CD1c-positive myeloid dendritic cell (primary cell): ENCODE results near the gene RYR1.
"Not testable (repeated sequence)": the region's sequence is repeated elsewhere in the genome, so short reads cannot be mapped to it uniquely, and the experiment has no call there.

Experiments
- DNase-seq: peaks from one replicate; pipeline ENCODE4 v3.0.0-alpha.2; 2016; ENCODE audit errors: extremely low spot score

The RYR1 gene

DNA sequence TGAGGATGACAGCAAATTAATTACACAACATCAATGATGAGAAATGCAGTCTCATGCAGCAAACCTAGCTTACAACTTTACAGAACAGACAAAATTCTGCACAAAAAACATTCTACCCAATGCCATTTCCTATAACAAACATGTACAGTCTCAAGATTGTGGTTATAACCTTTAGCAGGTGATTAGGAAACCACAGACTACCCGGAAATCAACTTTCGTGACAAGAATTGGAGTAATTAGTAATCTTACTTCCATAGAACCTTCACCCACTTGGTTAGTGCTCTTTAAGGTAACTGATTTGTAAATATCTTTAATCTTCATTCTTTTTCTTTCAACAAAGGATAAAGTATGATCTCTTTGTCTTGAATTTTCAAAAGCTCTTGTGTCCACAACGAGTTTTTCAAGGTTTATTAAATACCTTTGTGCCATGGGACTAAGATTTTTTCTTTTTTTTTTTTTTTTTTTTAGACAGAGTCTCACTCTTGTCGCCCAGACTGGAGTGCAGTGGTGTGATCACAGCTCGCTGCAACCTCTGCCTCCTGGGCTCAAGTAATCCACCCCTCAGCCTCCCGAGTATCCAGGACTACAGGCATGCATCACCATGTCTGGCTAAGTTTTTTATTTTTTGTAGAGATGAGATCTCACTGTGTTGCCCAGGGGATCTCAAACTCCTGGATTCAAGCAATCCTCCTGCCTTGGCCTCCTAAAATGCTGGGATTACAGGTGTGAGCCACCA lies 105.5 kb downstream of the RYR1 start:
- peak; percentile 51 for DNase-seq

DNA sequence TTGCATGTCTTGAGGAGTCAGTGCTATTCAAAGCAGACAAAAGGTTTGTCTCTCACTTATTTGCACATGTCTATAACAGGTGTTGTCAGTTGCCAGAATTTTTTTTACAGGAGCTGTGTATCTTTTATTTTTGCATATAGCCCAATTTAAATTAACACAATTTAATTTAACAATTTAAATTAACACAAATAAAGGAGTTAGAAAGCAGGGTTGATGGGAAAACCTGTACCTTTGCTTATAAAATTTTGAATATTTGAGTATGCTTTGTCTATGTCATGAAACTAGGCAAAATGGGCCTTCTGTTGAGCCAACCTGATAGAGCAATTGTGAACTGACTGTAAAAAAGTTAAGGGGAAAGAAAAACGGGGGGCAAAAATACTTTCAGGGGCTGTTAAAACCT lies 106.3 kb downstream of the RYR1 start:
- no peak for DNase-seq

DNA sequence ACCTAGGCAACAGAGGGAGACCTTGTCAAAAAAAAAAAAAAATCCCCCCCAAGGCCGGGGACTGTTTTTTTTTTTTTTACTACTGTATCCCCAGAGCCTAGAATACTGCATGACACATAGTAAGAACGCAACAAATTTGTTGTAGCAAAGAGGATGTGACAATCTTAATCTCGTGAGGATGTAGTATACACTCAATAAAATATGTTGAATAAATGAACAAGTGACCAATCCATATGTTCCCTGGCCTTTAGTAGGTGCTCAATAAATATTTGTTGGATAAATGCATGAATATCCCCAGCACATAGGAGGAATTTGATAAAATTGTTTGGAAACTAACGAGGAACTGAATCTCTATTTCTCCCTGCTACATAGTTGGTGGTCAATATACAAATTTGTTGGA lies 108.5 kb downstream of the RYR1 start:
- no peak for DNase-seq

DNA sequence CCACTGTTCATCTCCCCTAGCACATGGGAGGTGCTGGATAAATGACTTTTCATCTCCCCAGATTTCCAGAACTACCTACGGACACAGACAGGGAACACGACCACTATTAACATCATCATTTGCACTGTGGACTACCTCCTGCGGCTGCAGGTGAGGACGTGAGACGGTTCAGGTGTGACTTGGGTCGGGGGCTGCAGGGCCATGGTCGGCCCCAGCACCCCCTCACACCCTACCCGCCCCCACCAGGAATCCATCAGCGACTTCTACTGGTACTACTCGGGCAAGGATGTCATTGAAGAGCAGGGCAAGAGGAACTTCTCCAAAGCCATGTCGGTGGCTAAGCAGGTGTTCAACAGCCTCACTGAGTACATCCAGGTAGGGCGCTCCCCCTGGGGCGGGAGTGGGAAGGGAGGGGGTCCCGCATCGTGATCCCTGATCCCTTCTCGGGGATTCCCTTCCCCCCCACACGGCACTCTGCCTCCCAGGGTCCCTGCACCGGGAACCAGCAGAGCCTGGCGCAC lies 109.9 kb downstream of the RYR1 start:
- DNase-seq = no peak

DNA sequence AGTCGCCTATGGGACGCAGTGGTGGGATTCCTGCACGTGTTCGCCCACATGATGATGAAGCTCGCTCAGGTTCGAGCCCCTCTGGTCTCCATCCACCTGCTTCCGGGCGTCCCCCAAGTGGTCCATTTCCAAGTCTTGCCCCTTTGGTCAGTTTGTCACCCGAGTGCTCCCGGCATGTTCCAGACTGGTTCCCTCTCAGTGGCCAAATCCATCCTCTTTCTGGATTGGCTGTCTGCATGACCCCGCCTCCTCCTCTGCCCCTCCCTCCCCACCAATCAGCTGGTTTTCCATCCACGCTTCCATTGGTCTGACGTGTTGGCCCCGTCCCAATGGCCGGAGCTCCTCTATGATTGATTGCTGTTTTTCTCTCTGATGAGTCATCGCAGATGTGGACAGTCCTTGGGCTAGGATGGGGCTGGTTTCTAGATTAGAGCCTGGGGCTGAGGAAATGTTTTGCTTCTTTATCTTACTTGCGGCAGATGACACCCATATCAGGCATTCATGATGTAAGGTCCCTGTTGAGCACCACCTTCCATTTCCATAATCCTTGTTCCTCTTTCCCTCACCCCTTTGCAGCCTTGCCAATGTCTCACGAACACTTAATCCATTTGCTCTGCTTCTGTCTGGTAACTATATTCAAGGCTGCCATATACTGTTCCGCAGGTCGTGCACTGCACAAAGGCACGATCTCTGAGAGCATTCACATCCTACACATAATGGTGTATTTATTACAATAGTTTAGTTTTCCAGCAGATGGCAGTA lies 110.5 kb downstream of the RYR1 start:
- peak; percentile 83 for DNase-seq

DNA sequence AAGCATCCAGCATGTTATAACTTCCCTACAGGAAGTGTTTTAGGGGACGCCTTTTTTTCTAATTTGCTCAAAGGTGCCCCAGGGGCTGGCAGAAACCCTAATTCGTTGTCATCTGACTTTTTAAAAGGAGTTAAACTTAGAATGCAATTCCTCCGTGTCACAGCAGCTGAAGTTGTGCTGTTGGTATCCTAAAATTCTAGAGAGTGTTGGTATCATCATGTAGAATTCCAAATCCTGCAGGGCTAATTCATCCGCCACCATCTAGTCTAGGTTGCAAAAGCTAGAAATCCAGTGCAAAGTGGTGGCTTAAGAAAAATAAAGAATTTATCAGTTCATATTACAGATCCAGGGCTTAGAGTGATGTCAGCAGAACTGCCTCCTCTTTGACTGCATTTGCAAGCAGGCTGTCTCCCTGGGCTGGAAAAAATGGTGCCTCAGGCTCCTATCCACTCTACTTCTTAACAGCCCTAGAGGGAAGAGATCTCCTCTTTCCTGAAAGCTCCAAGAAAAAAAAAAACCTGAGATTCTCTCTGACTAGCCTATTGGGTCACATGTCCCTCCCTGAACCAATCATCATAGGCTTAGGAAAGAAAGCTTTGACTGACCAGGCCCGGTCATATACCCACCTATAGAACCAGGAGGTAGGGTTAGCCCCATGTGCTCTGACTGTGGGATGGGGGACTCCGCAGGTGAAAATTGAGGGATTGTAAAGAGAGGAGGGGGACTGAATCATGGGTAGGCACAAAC lies 111.3 kb downstream of the RYR1 start:
- no peak for DNase-seq

DNA sequence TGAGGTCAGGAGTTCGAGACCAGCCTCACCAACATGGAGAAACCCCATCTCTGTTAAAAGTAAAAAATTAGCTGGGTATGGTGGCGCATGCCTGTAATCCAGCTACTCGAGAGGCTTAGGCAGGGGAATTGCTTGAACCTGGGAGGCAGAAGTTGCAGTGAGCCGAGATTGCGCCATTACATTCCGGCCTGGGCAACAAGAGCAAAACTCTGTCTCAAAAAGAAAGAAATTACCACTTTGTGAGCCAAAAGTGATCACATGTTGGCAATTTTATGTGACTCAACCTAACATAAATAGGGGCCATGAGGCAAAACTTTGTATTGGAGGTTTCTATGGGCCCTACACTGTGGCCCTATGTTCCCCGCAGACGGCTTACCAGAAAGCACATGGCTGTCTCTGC lies 112.1 kb downstream of the RYR1 start:
- no peak for DNase-seq

DNA sequence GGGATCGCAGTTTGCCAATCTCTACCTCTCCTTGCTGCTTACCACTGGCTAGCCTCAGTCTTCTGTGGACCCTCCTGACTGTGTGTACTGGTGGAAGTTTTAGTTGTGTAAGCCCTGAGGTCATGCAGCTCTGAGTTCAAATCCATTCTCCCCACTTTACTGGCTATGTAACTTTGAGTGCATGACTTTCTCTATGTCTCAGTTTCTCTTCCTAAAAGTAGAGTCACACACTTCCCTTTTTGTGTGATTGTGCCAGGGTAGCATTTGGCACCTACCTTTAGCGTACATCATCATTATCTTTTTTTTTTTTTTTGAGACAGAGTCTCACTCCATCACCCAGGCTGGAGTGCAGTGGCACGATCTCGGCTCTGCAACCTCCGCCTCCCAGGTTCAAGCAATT lies 113.9 kb downstream of the RYR1 start:
- DNase-seq = peak; percentile 60

DNA sequence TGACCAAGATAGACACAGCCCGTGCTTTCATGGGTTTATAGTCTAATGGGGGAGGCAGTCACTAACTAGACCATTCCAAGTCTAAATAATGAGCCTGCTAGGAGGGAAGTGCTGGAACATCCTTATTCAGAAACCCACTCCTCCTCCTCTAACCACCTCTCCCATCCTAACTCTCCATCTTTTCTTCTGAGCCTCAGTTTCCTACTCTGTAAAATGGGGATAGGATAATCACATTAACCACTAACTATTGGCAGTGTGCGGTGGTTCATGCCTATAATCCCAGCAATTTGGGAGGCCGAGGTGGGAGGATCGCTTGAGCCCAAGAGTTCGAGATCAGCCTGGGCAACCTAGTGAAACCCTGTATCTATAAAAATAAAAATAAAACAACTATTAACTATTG lies 115.6 kb downstream of the RYR1 start:
- DNase-seq = no peak

DNA sequence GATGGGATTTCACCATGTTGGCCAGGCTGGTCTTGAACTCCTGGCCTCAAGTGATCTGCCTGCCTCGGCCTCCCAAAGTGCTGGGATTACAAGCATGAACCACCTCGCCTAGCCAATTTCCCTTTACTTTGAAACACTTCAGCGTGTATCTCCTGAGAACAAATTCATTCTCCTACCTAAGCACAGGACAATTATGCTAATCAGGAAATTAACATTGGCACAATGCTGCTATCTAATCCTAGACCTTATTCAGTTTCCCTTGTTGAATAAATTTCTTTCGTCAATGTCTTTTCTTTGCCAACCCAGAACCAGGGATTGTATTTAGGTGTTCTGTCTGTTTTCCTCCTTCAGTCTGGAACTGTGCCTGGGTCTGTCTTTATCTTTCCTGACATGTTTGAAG lies 116.5 kb downstream of the RYR1 start:
- DNase-seq = no peak

DNA sequence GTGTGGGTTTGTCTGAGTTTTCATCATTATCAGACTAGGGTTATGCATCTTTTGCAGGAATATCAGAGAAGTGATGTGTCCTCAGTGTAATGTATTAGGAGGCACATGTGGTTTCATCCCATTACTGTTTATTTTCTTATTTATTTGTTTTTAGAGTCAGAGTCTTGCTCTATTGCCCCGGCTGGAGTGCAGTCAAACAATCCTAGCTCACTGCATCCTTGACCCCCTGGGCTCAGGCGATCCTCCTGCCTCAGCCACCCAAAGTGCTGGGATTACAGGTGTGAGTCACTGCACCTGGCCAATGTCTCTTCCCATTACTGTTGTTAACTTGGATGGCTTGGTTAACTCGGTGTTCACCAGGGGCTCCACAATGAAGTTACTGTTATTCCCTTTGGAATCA lies 116.9 kb downstream of the RYR1 start:
- DNase-seq = no peak

DNA sequence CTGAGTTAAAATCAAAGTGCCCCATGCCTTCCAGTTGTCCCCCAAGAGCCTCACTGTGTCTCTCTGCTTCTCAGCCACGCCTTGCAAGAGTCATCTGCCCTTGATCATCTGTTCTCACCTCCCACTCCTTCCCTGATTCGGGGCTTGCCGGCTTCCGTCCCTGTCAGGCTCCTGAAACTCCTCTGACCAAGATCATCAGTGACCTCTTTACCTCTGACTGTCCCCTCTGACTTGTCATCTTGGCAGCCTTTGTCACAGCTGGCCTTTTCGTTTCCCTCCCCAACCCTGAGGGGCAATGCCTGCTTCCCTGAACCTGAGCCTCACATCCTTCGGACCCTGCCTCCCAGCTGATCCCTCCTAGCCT lies 117.9 kb downstream of the RYR1 start:
- peak; percentile 46 for DNase-seq

DNA sequence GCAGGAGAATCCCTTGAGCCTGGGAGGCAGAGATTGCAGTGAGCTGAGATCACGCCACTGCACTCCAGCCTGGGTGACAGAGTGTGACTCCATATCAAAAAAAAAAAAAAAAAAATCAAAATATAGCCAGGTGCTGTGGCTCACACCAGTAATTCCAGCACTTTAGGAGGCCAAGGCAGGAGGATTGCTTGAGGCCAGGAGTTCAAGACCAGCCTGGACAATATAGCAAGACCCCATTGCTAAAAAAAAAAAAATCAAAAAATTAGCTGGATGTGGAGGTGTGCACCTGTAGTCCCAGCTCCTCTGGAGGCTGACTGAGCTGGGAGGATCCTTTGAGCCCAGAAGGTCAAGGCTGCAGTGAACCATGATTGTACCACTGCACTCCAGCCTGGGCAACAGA lies 119.7 kb downstream of the RYR1 start:
- not testable (repeated sequence) for DNase-seq

DNA sequence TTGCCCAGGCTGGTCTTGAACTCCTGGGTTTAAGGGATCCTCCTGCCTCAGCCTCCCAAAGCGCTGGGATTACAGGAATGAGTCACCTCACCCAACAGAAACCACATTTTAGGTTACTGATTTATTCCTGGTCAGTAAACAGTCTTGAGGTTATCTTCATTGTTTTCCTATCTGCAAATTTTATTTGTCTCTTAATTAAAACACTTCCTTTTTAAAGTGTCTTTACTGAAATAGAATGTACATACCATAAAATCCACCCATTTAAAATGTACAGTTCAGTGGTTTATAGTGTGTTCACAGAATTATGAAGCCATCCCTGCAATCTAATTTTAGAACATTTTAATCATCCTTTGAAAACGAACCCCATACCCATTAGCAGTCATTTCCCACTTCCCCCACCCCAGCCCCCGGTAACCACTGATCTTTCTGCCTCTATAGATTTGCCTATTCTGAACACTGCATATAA lies 121.2 kb downstream of the RYR1 start:
- DNase-seq = no peak

DNA sequence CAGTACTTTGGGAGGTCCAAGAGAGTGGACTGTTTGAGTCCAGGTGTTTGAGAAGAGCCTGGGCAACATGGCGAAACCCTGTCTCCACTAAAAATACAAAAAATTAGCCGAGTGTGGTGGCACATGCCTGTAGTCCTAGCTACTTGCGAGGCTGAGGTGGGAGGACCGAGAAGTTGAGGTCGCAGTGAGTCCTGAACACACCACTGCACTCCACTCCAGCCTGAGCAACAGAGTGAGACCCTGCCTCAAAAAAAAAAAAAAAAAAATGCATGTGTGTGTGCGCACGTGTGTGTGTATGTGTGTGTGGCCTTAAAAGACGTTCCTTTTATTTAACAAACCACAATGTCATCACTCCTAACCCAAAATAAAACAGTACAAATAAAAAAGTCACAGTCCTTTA lies 121.7 kb downstream of the RYR1 start:
- no peak for DNase-seq

DNA sequence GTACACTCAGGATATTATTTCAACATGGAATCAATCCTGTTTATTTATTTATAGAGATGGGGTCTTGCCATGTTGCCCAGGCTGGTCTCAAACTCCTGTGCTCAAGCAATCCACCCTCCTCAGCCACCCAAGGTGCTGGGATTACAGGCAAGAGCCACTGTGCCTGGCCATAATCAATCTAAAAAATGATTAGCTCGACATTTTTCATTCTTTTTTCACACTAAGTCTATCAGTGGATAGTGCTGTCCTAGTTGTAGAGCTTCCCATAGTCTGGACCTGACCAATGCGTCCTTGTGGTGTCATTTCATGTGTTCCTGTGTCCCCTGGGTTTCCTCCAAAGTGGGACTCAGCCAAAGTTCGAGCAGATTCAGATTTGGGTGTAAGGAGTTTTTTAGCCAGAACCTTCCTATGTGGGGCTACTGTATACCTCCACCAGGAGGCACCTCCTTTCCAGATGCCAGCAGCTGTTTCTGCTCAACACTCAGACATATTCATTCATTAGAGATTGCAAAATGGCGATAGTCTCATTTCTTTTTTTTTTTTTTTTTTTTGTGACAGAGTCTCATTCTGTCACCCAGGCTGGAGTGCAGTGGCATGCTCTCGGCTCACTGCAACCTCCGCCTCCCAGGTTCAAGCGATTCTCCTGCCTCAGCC lies 123.2 kb downstream of the RYR1 start:
- DNase-seq = peak; percentile 43

DNA sequence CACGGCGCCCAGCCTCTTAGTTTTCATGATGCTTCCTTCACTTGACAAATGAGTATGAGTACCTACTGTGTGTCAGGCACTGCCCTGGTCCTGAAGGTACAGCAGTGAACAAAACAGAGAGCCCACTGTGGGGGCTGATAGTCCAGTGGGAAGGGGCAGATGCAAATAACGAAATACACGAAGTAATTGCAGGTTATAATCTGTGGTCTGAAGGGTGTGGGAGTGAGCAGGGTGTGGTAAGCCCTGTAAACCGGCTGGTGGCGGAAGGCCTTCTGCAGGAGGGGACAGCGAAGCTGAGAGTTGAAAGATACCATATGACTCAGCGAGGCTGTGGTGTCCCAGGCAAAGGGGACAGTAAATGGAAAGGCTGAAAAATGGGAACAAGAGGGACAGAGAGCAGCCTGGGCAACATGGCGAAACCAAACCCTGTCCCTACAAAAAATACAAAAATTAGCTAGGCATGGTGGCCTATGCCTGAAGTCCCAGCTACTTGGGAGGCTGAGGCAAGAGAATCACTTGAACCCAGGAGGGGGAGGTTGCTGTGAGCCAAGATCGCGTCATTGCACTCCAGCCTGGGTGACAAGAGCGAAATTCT lies 123.8 kb downstream of the RYR1 start:
- DNase-seq = peak; percentile 71

DNA sequence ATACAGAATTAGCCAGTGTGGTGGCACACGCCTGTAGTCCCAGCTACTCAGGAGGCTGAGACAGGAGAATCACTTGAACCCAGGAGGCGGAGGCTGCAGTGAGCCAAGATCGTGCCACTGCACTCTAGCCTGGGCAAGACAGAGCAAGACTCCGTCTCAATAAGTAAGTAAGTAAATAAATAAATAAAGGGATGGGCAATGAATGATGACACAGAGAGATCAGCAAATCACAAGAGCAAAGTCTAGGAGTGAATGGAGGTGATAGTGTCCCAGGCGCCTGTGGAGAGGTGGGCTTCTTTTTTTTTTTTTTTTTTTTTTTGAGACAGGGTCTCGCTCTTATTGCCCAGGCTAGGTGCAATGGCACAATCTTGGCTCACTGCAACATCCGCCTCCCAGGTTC lies 125.4 kb downstream of the RYR1 start:
- DNase-seq = not testable (repeated sequence)

DNA sequence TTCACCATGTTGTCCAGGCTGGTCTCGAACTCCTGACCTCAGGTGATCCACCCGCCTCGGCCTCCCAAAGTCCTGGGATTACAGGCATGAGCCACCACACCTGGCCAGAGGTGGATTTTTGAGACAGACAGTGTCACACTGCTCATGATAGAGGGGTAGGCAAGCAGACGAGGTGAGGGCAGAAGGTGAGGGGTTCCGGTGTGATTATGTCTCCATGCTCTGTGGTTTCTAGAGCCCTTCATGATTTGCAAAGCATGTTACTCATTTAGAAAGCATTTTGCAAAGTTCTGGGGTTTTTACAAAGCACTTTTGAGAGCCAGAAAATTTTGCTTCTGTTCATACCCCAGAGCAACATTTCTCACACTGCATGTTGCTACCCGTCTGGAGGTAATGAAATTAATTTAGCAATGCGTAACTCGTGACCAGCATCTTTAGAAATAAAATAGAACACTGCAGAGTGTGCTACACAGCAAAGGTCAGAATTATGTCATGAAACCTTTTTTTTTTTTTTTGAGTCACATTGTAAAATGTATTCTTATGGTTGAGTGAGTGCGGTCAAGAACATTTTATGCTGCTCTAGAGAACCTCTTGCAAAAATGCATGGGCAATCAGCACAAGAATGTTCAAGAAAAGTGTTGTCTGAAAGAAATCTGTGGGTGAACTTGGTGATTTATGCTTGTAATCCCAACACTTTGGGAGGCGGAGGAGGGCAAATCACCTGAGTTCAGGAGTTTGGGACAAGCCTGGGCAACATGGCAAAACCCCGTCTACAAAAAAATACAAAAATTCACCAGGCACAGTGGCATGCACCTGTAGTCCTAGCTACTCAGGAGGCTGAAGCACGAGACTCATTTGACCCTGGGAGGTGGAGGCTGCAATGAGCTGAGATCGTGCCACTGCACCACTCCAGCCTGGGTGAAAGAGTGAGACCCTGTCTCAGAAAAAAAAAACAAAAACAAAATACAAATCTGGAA lies 126.2 kb downstream of the RYR1 start:
- DNase-seq = no peak

DNA sequence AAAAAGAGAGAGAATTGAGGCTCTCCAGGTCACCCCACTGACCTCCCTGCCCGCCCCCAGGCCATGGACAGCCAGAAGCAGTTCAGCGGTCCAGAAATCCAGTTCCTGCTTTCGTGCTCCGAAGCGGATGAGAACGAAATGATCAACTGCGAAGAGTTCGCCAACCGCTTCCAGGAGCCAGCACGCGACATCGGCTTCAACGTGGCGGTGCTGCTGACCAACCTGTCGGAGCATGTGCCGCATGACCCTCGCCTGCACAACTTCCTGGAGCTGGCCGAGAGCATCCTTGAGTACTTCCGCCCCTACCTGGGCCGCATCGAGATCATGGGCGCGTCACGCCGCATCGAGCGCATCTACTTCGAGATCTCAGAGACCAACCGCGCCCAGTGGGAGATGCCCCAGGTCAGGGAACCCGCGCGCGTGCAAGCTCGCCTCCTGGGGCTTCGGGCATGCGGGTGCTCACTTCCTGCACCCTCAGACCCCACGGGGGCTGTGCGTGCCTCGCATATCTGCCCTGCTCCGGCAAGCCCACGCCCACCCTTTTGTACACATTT lies 127.6 kb downstream of the RYR1 start:
- DNase-seq = no peak
